NK-92 (cell line): ENCODE results near the gene OR10A4.
"Not testable (repeated sequence)": the region's sequence is repeated elsewhere in the genome, so short reads cannot be mapped to it uniquely, and the experiment has no call there.

Experiments
- DNase-seq: peaks from one replicate; lab custom pipeline; 2025; ENCODE audit not compliant: unreplicated experiment; lab: John Stamatoyannopoulos, UW

Gene OR10A4

GRCh38 chr11:6895010-6895409 lies 18.6 kb downstream of the OR10A4 start:
- DNase-seq, result no peak

GRCh38 chr11:6898911-6899310 lies 22.5 kb downstream of the OR10A4 start:
- DNase-seq, result no peak

- no peak for DNase-seq
Measured at GRCh38 chr11:6900327-6900999, 24.0 kb downstream of the OR10A4 start.

- not testable (repeated sequence) for DNase-seq
Measured at GRCh38 chr11:6904804-6905203, 28.4 kb downstream of the OR10A4 start.

GRCh38 chr11:6911378-6911777 lies 35.0 kb downstream of the OR10A4 start:
- no peak for DNase-seq

GRCh38 chr11:6911948-6912347 lies 35.5 kb downstream of the OR10A4 start:
- no peak for DNase-seq

- DNase-seq, result no peak
Measured at GRCh38 chr11:6919698-6920097, 43.3 kb downstream of the OR10A4 start.

GRCh38 chr11:6920702-6921101 lies 44.3 kb downstream of the OR10A4 start, which contains the start of gene OR2D3:
Gene OR2D3 (plus strand): TSS chr11:6921002. CDS start chr11:6921002, 0 bp downstream.
- no peak for DNase-seq

GRCh38 chr11:6925007-6925577 lies 48.7 kb downstream of the OR10A4 start:
- DNase-seq, result no peak

GRCh38 chr11:6925636-6926207 lies 49.3 kb downstream of the OR10A4 start:
- DNase-seq, result no peak

- DNase-seq, result no peak
Measured at GRCh38 chr11:6926208-6927029, 50.0 kb downstream of the OR10A4 start, which contains the start of gene ZNF215. Gene ZNF215 (plus strand): TSS chr11:6926426. CDS start chr11:6932273, 5,847 bp downstream.

- no peak for DNase-seq
Measured at GRCh38 chr11:6927030-6927617, 50.7 kb downstream of the OR10A4 start.
